ENCODE data around the gene CDR2L. TPM values are rescaled to one million over a fixed set of nuclear protein-coding genes. Genes with fewer than 3 reads are reported as not detected.

Gene CDR2L
- total RNA-seq, 1 experiment from 2014 or later: 31.0 TPM

DNA sequence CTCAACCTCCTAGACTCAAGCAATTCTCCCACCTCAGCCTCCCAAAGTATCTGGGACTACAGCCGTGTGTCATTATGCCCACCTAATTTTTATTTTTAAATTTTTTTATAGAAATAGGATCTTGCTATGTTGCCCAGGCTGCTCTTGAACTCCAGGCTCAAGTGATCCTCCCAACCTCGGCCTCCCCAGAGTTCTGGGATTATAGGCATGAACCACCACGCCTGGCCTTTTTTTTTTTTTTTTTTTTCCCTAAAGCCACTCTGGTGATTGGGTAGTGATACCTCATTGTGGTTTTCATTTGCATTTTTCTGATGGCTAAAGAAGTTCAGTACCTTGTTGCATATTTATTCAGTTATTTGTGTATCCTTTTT, 1.2 kb upstream of the CDR2L start:
- Mint-ChIP-seq H3K4me1 (peaks cover 23% of the 10 kb centered on the region), H3K36me3 (no peaks in the 10 kb centered on the region), H3K9me3 (no peaks in the 10 kb centered on the region), H3K27me3 (ENCODE audit: low read depth) (peaks cover 10% of the 10 kb centered on the region), H3K27ac (peak overlapping the region; percentile 100; the same call in 1 of the 2 replicates), H3K4me3 (peak overlapping the region; percentile 97)
- ChIA-PET POLR2A (no interaction called here), CTCF (interaction anchor here (0.7 to 1.5 kb wide), 2 partner anchors 25 to 216 kb away, joined by 4 to 11 read pairs; no protein-coding TSS in a partner anchor)
- no peak for DNase-seq (ENCODE audit: low spot score)
- TF ChIP-seq ZNF121 (CRISPR knock-in tag; IDR thresholded peaks at IDR 0.05): peak; percentile 33; the same call in 1 of the 2 replicates
- no peak for TF ChIP-seq PRRX2 (CRISPR knock-in tag; IDR thresholded peaks at IDR 0.05)
- TF ChIP-seq, protein P1, sequence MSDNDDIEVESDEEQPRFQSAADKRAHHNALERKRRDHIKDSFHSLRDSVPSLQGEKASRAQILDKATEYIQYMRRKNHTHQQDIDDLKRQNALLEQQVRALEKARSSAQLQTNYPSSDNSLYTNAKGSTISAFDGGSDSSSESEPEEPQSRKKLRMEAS (CRISPR knock-in tag; IDR thresholded peaks at IDR 0.05): no peak
- no peak for TF ChIP-seq SMAD4 (CRISPR knock-in tag; IDR thresholded peaks at IDR 0.05)
- no peak for ATAC-seq

- DNase-seq (ENCODE audit: low spot score) (peak; percentile 78), ATAC-seq (peak; percentile 36)
- peak overlapping the region; percentile 77 for H3K27ac Mint-ChIP-seq
- H3K27me3 Mint-ChIP-seq (ENCODE audit: low read depth): peaks cover 2% of the 10 kb centered on the region; the same call in 1 of the 2 replicates
- peak overlapping the region; percentile 80 for H3K4me3 Mint-ChIP-seq
- no peaks in the 10 kb centered on the region for H3K36me3 Mint-ChIP-seq
- CTCF ChIA-PET: interaction anchor here (0.6 to 4.0 kb wide), 25 partner anchors 11 to 283 kb away, joined by 3 to 51 read pairs (median 5); partner anchors contain the start of genes FDXR, HID1, MIF4GD and MRPL58
- peaks cover 19% of the 10 kb centered on the region for H3K4me1 Mint-ChIP-seq
- POLR2A ChIA-PET: interaction anchor here (0.9 to 2.4 kb wide), 6 partner anchors 16 to 47 kb away, joined by 3 to 30 read pairs (median 6); partner anchors contain the start of genes HID1 and MRPL58
- H3K9me3 Mint-ChIP-seq: no peaks in the 10 kb centered on the region
- peak; percentile 47; the same call in 1 of the 2 replicates for TF ChIP-seq PRDM15 (CRISPR knock-in tag; IDR thresholded peaks at IDR 0.05)
- TF ChIP-seq ZNF121 (CRISPR knock-in tag; IDR thresholded peaks at IDR 0.05): no peak
- no peak for TF ChIP-seq SP1 (CRISPR knock-in tag; conservative IDR thresholded peaks at IDR 0.05)
- 0 out of 2 replicates have a peak, but pooled peaks have one; percentile 7 for TF ChIP-seq FOXK1 (CRISPR knock-in tag; IDR thresholded peaks at IDR 0.05)
- TF ChIP-seq ZNF138 (CRISPR knock-in tag; conservative IDR thresholded peaks at IDR 0.05): no peak
- TF ChIP-seq AR (CRISPR knock-in tag; IDR thresholded peaks at IDR 0.05): no peak
- TF ChIP-seq NR1H2 (CRISPR knock-in tag; IDR thresholded peaks at IDR 0.05): no peak
- TF ChIP-seq MYBL2 (CRISPR knock-in tag; IDR thresholded peaks at IDR 0.05): 0 out of 2 replicates have a peak, but pooled peaks have one; percentile 19
- TF ChIP-seq, protein P1 (CRISPR knock-in tag; IDR thresholded peaks at IDR 0.05): peak; percentile 24; the same call in 1 of the 2 replicates
- no peak for TF ChIP-seq ZNF396 (CRISPR knock-in tag; IDR thresholded peaks at IDR 0.05; ENCODE audit: borderline replicate concordance)
- TF ChIP-seq TCF7 (CRISPR knock-in tag; IDR thresholded peaks at IDR 0.05; ENCODE audit: low read depth): no peak
- peak; percentile 43; the same call in 1 of the 2 replicates for TF ChIP-seq TEAD1 (CRISPR knock-in tag; IDR thresholded peaks at IDR 0.05)
- TF ChIP-seq FOXP1 (CRISPR knock-in tag; IDR thresholded peaks at IDR 0.05; ENCODE audit: borderline replicate concordance): no peak
- no peak for TF ChIP-seq RELA (CRISPR knock-in tag; IDR thresholded peaks at IDR 0.05; ENCODE audit: borderline replicate concordance)
- TF ChIP-seq, protein P2, sequence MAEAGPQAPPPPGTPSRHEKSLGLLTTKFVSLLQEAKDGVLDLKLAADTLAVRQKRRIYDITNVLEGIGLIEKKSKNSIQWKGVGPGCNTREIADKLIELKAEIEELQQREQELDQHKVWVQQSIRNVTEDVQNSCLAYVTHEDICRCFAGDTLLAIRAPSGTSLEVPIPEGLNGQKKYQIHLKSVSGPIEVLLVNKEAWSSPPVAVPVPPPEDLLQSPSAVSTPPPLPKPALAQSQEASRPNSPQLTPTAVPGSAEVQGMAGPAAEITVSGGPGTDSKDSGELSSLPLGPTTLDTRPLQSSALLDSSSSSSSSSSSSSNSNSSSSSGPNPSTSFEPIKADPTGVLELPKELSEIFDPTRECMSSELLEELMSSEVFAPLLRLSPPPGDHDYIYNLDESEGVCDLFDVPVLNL (CRISPR knock-in tag; IDR thresholded peaks at IDR 0.05; ENCODE audit: borderline replicate concordance, low read depth): no peak
- no peak for TF ChIP-seq TP53 (CRISPR knock-in tag; IDR thresholded peaks at IDR 0.05)
- TF ChIP-seq HMGXB4 (CRISPR knock-in tag; IDR thresholded peaks at IDR 0.05): peak; percentile 82
- no peak for TF ChIP-seq MLX (CRISPR knock-in tag; IDR thresholded peaks at IDR 0.05)
- TF ChIP-seq ZBTB21 (CRISPR knock-in tag; IDR thresholded peaks at IDR 0.05; ENCODE audit: borderline replicate concordance): no peak
- TF ChIP-seq ATF3 (CRISPR knock-in tag; conservative IDR thresholded peaks at IDR 0.05): no peak
These were observed 678 bp downstream of the CDR2L start for GRCh38 chr17:74987909-74988711.

All from WTC11 (cell line).